HFFc6 (cell line): ENCODE results near the gene NELFE. TPM values are rescaled to one million over a fixed set of nuclear protein-coding genes. Genes with fewer than 3 reads are reported as not detected.
"Not testable (repeated sequence)": the region's sequence is repeated elsewhere in the genome, so short reads cannot be mapped to it uniquely, and the experiment has no call there.

Experiments
- DNase-seq: peaks from one replicate; pipeline ENCODE4 v3.0.0-alpha.2; 2018
- H3K27ac Mint-ChIP-seq: 2 replicates; pipeline ENCODE4 v1.8.0; 2020; ENCODE audit warnings: mild to moderate bottlenecking, mixed read lengths
- H3K27me3 Mint-ChIP-seq: 2 replicates; pipeline ENCODE4 v1.8.0; 2021; ENCODE audit warnings: mild to moderate bottlenecking, moderate library complexity, mixed read lengths; ENCODE audit not compliant: insufficient read depth
- H3K36me3 Mint-ChIP-seq: 2 replicates; pipeline ENCODE4 v1.8.0; 2021; ENCODE audit warnings: low read depth, mixed read lengths
- H3K4me1 Mint-ChIP-seq: 2 replicates; pipeline ENCODE4 v1.8.0; 2020; ENCODE audit warnings: low read depth, mixed read lengths
- H3K4me3 Mint-ChIP-seq: 2 replicates; pipeline ENCODE4 v1.8.0; 2020; ENCODE audit warnings: mild to moderate bottlenecking, moderate library complexity, mixed read lengths
- H3K9me3 Mint-ChIP-seq: 2 replicates; pipeline ENCODE4 v1.8.0; 2020; ENCODE audit warnings: mild to moderate bottlenecking, mixed read lengths
- CTCF ChIP-seq: fragments of 200-600 bp; sonication (generic); IDR thresholded peaks from 2 replicates; pipeline ENCODE4 v1.5.0; 2021; ENCODE audit warnings: antibody characterized with exemption, mild to moderate bottlenecking
- long read RNA-seq: library from polyadenylated mRNA; unstranded; transcript quantifications from one replicate; pipeline ENCODE4 v2.0.0, GENCODE V29; 2019
- total RNA-seq, 6 experiments: library from RNA; stranded (reverse); fragmentation: NEBNext Ultra II Directional; extraction: Animal tissue kit (Norgen Biotek cat#: 25700); gene quantifications; 2 replicates in 1 of 6; 3 replicates in 5 of 6; pipeline ENCODE4 v1.2.3, GENCODE V29; 2021

NELFE gene, protein sequence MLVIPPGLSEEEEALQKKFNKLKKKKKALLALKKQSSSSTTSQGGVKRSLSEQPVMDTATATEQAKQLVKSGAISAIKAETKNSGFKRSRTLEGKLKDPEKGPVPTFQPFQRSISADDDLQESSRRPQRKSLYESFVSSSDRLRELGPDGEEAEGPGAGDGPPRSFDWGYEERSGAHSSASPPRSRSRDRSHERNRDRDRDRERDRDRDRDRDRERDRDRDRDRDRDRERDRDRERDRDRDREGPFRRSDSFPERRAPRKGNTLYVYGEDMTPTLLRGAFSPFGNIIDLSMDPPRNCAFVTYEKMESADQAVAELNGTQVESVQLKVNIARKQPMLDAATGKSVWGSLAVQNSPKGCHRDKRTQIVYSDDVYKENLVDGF
- total RNA-seq = 10 to 100 TPM; 63.4 to 87.0 (median 78.7) TPM
- long read RNA-seq, transcript NELFE-202 (11 exons, 1,584 nt) = major isoform, 91 of 130 reads
- long read RNA-seq, partial matches to known transcripts = 13 of 130 reads
- long read RNA-seq, other reads (novel, unspliced or antisense) = 23 of 130 reads

- Mint-ChIP-seq H3K4me3 (peak within 1 kb of the TSS; percentile 100), H3K27me3 (peaks cover 5% of the 10 kb centered on the region)
Observed at GRCh38 chr6:31958741-31959739, at the start of gene NELFE, which contains the start of gene SKIC2. TSS of gene NELFE (minus strand) at chr6:31958971. CDS start at chr6:31958446, 525 bp downstream. TSS of gene SKIC2 (plus strand) at chr6:31959175. CDS start at chr6:31959193, 18 bp downstream.

DNA sequence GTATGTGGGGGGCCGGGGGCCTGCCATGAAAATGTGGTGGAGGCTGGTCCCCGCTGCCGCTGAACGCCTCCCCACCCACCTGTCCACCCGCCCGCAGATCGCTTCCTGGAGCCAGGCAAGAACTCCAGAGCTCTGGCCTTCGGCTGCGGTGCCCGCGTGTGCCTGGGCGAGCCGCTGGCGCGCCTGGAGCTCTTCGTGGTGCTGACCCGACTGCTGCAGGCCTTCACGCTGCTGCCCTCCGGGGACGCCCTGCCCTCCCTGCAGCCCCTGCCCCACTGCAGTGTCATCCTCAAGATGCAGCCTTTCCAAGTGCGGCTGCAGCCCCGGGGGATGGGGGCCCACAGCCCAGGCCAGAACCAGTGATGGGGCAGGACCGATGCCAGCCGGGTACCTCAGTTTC lies 49.3 kb upstream of the NELFE start:
- not testable (repeated sequence) for H3K27me3 Mint-ChIP-seq

More at GRCh38 chr6:31958741-31959739, at the start of gene NELFE, which contains the start of gene SKIC2:
- peak; percentile 99 for DNase-seq
- Mint-ChIP-seq H3K4me1 (peaks cover 32% of the 10 kb centered on the region), H3K9me3 (no peaks in the 10 kb centered on the region), H3K27ac (peak within 1 kb of the TSS; percentile 94), H3K36me3 (peaks cover 22% of the 10 kb centered on the region; the same call in 1 of the 2 replicates)
- TF ChIP-seq CTCF = no peak

DNA sequence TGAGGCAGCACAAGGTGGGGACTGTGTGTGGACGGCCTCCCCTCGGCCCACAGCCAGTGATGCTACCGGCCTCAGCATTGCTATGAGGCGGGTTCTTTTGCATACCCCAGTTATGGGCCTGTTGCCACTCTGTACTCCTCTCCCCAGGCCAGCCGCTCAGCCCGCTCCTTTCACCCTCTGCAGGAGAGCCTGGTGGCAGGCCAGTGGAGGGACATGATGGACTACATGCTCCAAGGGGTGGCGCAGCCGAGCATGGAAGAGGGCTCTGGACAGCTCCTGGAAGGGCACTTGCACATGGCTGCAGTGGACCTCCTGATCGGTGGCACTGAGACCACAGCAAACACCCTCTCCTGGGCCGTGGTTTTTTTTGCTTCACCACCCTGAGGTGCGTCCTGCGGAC lies 48.3 kb upstream of the NELFE start:
- DNase-seq, H3K27ac Mint-ChIP-seq, H3K36me3 Mint-ChIP-seq, H3K4me3 Mint-ChIP-seq, H3K4me1 Mint-ChIP-seq, H3K27me3 Mint-ChIP-seq, H3K9me3 Mint-ChIP-seq: not testable (repeated sequence)

More for the DNA sequence above, 49.3 kb upstream of the NELFE start:
- not testable (repeated sequence) for DNase-seq, H3K4me3 Mint-ChIP-seq, H3K4me1 Mint-ChIP-seq, H3K36me3 Mint-ChIP-seq, H3K27ac Mint-ChIP-seq, H3K9me3 Mint-ChIP-seq

GRCh38 chr6:32005991-32006529 lies 47.3 kb upstream of the NELFE start:
- H3K9me3 Mint-ChIP-seq, H3K36me3 Mint-ChIP-seq, H3K4me3 Mint-ChIP-seq, H3K27me3 Mint-ChIP-seq, DNase-seq, H3K27ac Mint-ChIP-seq, H3K4me1 Mint-ChIP-seq: not testable (repeated sequence)

- not testable (repeated sequence) for H3K27me3 Mint-ChIP-seq, DNase-seq, H3K4me3 Mint-ChIP-seq, H3K9me3 Mint-ChIP-seq, H3K27ac Mint-ChIP-seq, H3K4me1 Mint-ChIP-seq, H3K36me3 Mint-ChIP-seq
Observed at GRCh38 chr6:32005538-32005880, 46.7 kb upstream of the NELFE start.

- not testable (repeated sequence) for H3K36me3 Mint-ChIP-seq, H3K27ac Mint-ChIP-seq, H3K4me1 Mint-ChIP-seq
Observed at GRCh38 chr6:32004864-32005537, 46.2 kb upstream of the NELFE start.

GRCh38 chr6:32004393-32004792 lies 45.6 kb upstream of the NELFE start:
- not testable (repeated sequence) for DNase-seq, H3K4me3 Mint-ChIP-seq, H3K27me3 Mint-ChIP-seq, H3K9me3 Mint-ChIP-seq, H3K36me3 Mint-ChIP-seq, H3K27ac Mint-ChIP-seq, H3K4me1 Mint-ChIP-seq

More at GRCh38 chr6:32004864-32005537, 46.2 kb upstream of the NELFE start:
- H3K9me3 Mint-ChIP-seq, H3K27me3 Mint-ChIP-seq, H3K4me3 Mint-ChIP-seq, DNase-seq: not testable (repeated sequence)

GRCh38 chr6:32003301-32003700 lies 44.5 kb upstream of the NELFE start:
- not testable (repeated sequence) for H3K4me3 Mint-ChIP-seq, DNase-seq, H3K27ac Mint-ChIP-seq, H3K36me3 Mint-ChIP-seq, H3K27me3 Mint-ChIP-seq, H3K4me1 Mint-ChIP-seq, H3K9me3 Mint-ChIP-seq

GRCh38 chr6:32002546-32003268 lies 43.9 kb upstream of the NELFE start:
- not testable (repeated sequence) for H3K4me3 Mint-ChIP-seq, H3K4me1 Mint-ChIP-seq, H3K36me3 Mint-ChIP-seq, H3K9me3 Mint-ChIP-seq, H3K27ac Mint-ChIP-seq, H3K27me3 Mint-ChIP-seq, DNase-seq

DNA sequence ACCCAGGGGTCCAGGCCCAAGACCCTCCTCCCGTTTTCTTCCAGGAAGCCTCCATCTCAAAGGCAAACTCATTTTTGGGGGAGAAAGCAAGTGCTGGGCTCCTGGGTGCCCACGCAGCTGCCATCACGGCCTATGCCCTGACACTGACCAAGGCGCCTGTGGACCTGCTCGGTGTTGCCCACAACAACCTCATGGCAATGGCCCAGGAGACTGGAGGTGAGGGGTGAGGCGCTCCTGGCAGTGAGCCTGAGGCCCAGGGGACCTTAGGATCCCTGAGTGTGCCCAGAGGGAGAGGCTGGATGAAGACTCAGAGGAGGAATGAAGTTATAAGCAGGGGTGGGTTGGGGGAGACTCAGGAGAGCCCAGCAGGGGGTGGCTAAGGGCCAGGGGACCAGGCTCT lies 37.6 kb upstream of the NELFE start:
- H3K4me3 Mint-ChIP-seq, H3K27me3 Mint-ChIP-seq, H3K27ac Mint-ChIP-seq, H3K36me3 Mint-ChIP-seq, DNase-seq, H3K9me3 Mint-ChIP-seq, H3K4me1 Mint-ChIP-seq: not testable (repeated sequence)

DNA sequence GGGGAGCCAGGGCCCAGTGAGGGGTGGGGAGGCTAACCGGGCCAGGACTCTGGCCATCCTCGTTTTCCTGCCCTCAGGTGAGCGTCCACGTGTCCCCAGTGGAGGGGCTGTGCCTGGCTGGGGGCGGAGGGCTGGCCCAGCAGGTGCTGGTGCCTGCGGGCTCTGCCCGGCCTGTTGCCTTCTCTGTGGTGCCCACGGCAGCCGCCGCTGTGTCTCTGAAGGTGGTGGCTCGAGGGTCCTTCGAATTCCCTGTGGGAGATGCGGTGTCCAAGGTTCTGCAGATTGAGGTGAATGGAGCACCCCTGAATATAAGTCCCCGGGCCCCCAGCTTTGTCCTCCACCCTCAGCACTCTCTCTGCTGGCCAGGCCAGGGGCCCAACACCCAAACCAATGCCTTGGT lies 35.6 kb upstream of the NELFE start:
- H3K4me3 Mint-ChIP-seq, H3K9me3 Mint-ChIP-seq, DNase-seq, H3K27ac Mint-ChIP-seq, H3K36me3 Mint-ChIP-seq, H3K4me1 Mint-ChIP-seq, H3K27me3 Mint-ChIP-seq: not testable (repeated sequence)
